Retina (tissue), 1 donor: Measurements from ENCODE around the gene LDLRAD3.
A peak's percentile ranks its signal among the peaks of the same experiment; 100 is the strongest.

Experiments used
- DNase-seq: peaks from one replicate; pipeline ENCODE4 v3.0.0-alpha.2; 2016

The LDLRAD3 gene

GRCh38 chr11:36253238-36253637 is 309.4 kb downstream of the LDLRAD3 start:
- DNase-seq: peak; percentile 64

- DNase-seq: no peak
Measured at GRCh38 chr11:36254713-36255112, 310.9 kb downstream of the LDLRAD3 start.

- no peak for DNase-seq
Measured at GRCh38 chr11:36257351-36257750, 313.5 kb downstream of the LDLRAD3 start.

- DNase-seq: peak; percentile 59
Measured at GRCh38 chr11:36258730-36259360, 315.0 kb downstream of the LDLRAD3 start.

- no peak for DNase-seq
Measured at GRCh38 chr11:36261094-36261493, 317.2 kb downstream of the LDLRAD3 start.

GRCh38 chr11:36264011-36264972 is 320.4 kb downstream of the LDLRAD3 start:
- no peak for DNase-seq

DNA sequence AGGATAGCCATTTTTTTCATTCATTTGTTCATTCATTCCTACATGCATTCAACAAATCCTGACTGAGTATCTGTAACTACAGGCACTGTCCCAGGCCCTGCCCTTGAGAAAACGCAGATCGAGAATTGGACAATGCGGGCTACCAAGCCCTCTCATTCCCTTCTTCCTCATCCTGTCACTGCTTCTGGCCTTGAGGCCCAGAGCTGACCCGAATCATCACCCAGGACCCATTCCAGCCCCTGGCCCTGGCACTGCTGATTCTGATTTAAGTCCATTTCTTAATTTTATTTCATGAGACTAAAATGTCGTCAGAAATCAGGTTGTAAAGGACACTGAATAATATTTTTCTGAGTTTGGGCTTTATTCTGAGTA is 321.1 kb downstream of the LDLRAD3 start:
- no peak for DNase-seq

GRCh38 chr11:36265793-36266628 is 322.1 kb downstream of the LDLRAD3 start:
- DNase-seq: peak; percentile 86

GRCh38 chr11:36266767-36267166 is 322.9 kb downstream of the LDLRAD3 start:
- no peak for DNase-seq

DNA sequence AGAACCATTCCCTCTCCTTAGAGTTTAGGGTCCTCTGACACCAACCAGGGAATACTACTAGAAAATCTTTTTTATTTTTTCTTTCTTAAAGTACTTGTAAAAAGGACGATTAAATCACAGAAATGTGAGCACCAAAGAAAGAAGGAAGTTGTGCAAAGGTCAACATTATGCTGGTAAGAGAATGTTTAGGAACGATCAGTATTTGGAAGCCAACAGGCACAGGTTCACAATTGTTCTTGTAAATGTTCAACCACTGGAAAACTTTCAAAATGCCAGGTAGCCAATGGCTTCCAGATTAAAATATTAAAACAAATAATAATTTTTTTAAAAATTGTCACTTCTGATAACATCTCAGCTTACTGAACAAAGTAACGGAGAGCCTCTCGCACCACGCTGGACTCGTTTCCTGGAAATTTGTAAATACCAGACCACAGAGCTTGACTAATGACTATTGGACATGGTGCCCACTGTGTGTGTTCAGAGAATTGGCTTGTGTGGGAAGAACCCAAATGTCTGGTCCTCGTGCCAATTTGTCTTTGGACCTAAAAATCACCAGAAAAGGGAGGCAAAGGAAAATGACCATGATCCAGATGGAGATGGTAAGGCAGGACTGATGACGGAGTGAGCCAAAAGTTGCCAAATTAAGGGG is 324.6 kb downstream of the LDLRAD3 start:
- DNase-seq: no peak

DNA sequence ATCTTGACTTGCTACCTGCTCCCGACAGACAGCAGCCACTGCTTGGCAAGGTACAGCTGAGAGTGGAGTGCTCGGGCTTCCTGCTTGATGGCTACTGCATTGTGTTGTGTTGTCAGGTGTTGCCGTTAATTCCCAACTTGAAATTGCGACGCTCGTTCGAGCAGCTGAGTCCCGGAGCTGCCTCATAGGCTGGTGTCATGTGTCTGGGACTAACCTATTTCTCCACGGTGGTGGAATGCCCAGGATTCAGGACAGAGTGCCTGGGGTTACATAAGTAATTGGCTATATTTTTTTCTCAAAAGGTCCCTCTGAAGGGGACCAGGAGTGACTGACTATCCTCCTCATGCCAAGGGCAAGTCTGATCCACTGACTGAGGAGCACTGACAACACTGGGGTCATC is 326.8 kb downstream of the LDLRAD3 start:
- DNase-seq: no peak

DNA sequence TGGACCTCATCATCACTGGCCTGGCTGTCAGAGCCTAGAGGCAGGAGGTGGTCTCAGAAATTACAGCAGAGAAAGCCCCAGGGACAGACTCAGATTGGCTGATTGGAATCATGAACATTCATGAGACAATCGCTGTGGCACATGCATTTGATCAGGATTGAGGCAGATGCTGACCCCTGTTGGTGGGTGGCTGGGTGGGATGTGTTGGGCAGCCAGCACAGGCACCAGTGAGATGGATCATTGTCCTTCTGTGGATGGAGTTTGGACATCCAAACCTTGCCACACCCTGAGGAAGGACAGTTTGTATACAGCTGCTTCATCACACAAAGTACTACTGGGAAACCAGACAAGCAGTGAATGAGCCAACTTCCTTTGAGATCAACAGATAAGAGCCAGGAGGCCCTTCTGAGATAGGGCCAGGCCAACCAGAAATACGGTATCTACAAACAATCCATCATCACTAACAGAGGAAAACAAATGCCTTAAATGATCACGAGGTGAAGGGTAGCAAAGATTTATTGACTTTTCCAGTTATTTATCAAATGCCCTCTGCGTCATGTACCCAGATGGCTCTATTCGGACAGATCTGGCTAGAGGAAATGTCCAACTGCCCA is 328.0 kb downstream of the LDLRAD3 start:
- DNase-seq: no peak

DNA sequence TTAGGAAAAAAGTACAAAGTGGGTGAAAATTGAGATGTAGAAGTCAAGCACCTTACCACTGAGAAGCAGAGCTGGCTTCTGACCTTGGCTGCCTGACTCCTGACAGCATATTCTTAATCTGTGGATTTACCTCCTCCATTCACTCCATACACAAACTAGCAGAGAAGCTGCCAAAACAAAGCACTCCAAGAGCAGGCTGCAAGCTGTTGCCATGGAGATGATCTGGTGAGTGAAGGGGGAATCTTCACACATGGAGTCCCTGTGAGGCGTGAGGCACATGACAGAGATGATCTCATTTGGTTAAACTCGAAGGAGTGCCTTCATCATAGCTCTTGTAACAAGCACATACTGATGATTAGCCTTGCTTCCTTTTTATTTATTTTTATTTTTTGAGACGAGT is 329.2 kb downstream of the LDLRAD3 start:
- no peak for DNase-seq

- DNase-seq: no peak
Measured at GRCh38 chr11:36274414-36274813, 330.6 kb downstream of the LDLRAD3 start.

DNA sequence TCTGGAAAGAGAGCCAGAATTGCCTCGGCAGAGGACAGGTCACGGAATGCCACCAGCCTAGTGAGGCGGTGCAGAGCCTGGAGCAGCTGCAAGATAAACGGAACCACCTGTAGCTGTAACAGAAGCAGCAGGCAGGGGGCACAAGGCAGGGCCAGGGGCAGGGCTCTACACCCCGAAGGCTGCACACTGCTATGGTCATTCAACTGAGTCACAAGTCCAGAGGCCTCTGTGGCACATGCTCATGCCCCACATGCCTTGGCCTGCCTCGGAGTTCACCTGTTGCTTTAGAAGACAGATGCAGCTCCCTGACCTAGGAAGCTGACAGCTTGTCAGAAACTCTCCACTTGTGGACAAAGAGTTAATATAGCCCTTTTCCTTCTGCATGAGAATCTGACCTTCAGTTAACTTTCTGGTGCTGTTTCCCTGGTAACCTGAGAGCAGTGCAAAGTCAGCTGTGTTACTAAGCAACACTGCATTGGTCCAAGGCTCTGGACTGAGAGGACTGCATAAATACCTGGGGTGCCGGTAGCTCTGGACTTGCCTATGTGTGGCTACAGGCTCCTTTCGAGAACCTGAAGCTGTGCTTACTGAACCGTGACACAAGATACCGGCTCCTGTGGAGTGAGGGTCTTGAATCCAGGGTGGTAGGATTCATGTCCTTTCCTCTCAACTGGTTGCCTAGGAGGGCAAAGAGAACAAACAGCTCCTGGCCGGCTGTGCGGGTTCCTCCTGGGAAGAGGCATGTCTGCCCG is 334.8 kb downstream of the LDLRAD3 start:
- DNase-seq: no peak

DNA sequence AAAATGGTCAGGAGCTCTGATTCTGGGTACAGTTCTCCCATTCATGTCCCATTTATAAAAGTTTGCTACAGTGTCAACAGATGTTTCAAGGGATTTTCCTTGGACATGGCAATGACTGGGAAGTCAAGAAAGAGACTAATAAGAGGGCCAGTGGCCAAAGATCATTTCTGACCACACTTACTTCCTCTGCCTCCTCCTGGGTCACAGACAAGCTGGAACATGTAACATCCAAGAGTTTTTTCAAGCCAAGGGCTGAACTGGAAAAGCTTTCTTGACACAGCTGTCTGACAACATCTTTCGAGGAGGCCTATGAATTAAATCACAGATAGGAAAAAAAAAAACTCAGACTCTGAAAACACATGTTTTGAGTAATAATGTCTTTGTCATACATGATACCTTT is 336.7 kb downstream of the LDLRAD3 start:
- DNase-seq: no peak
